ENCODE measurements around the gene GEMIN7. TPM values are rescaled to one million over a fixed set of nuclear protein-coding genes. Genes with fewer than 3 reads are reported as not detected.

The GEMIN7 gene
- total and polyA plus RNA-seq, 2 of the 13 experiments (the other 11 are each of a cell fraction or from before 2014, with no cell fraction given), result 24.1 to 30.6 TPM

- TF ChIP-seq ZNF574 (CRISPR knock-in tag; IDR thresholded peaks at IDR 0.05), result peak; percentile 44; the same call in 1 of the 2 replicates
- TF ChIP-seq ZNF660 (CRISPR knock-in tag; IDR thresholded peaks at IDR 0.05; ENCODE audit: borderline replicate concordance, low read depth), result no peak
- no peak for TF ChIP-seq CBX2 (IDR thresholded peaks at IDR 0.05; ENCODE audit: low read depth, low read length)
- no peak for TF ChIP-seq CBX2 (CRISPR knock-in tag; IDR thresholded peaks at IDR 0.05; ENCODE audit: low read depth)
- TF ChIP-seq SMAD3 (CRISPR knock-in tag; IDR thresholded peaks at IDR 0.05), result no peak
- no peak for TF ChIP-seq IKZF4 (CRISPR knock-in tag; IDR thresholded peaks at IDR 0.05; ENCODE audit: borderline replicate concordance, low read depth, not compliant biosample characterization)
- no peak for TF ChIP-seq ZNF644 (CRISPR knock-in tag; IDR thresholded peaks at IDR 0.05; ENCODE audit: low read depth)
- TF ChIP-seq ZFP62 (CRISPR knock-in tag; IDR thresholded peaks at IDR 0.05), result no peak
- no peak for TF ChIP-seq ZMAT3 (CRISPR knock-in tag; conservative IDR thresholded peaks at IDR 0.05)
- no peak for TF ChIP-seq SUZ12 (IDR thresholded peaks at IDR 0.05; ENCODE audit: low read depth, low read length)
- peak; percentile 42 for TF ChIP-seq RBM22 (optimal IDR thresholded peaks at IDR 0.05; ENCODE audit: low read length)
- no peak for TF ChIP-seq ZNF24 (IDR thresholded peaks at IDR 0.05)
- TF ChIP-seq FOXC1 (CRISPR knock-in tag; IDR thresholded peaks at IDR 0.05; ENCODE audit: borderline replicate concordance), result no peak
- no peak for TF ChIP-seq GRHL1 (CRISPR knock-in tag; conservative IDR thresholded peaks at IDR 0.05)
- no peak for TF ChIP-seq SRF (IDR thresholded peaks at IDR 0.05; ENCODE audit: low read depth, low read length)
- TF ChIP-seq TFDP2 (CRISPR knock-in tag; IDR thresholded peaks at IDR 0.05), result no peak
- peak; percentile 38; the same call in 1 of the 2 replicates for TF ChIP-seq GABPB1 (CRISPR knock-in tag; IDR thresholded peaks at IDR 0.05)
- TF ChIP-seq SP4 (CRISPR knock-in tag; IDR thresholded peaks at IDR 0.05), result no peak
- TF ChIP-seq ZNF292 (CRISPR knock-in tag; IDR thresholded peaks at IDR 0.05; ENCODE audit: borderline replicate concordance, low read depth), result no peak
- TF ChIP-seq ZMYM2 (CRISPR knock-in tag; IDR thresholded peaks at IDR 0.05), result no peak
- 0 out of 2 replicates have a peak, but pooled peaks have one; percentile 24 for TF ChIP-seq SKIL (CRISPR knock-in tag; IDR thresholded peaks at IDR 0.05; ENCODE audit: borderline replicate concordance)
- no peak for TF ChIP-seq ZZZ3 (CRISPR knock-in tag; IDR thresholded peaks at IDR 0.05; ENCODE audit: borderline replicate concordance)
Observed at GRCh38 chr19:45125975-45126493, 47.0 kb downstream of the GEMIN7 start (continued).
